Kidney (tissue), 14 donors: ENCODE measurements around the gene GPR26. TPM values are rescaled to one million over a fixed set of nuclear protein-coding genes. Genes with fewer than 3 reads are reported as not detected.

Source experiments
- DNase-seq, 5 donors: peaks; one replicate each; pipeline ENCODE4 v3.0.0-alpha.2; 2013 to 2020
- FAIRE-seq: peaks from 2 replicates; lab custom pipeline; 2012; peaks lifted over from hg19 to GRCh38; lab: Jason Lieb, UNC
- H3K27ac ChIP-seq, 2 donors: one replicate each; pipeline ENCODE4 v1.7.0; 2013; ENCODE audit warnings: low read depth in 2 of 2, low read length in 2 of 2, inconsistent platforms in 1 of 2
- H3K27me3 ChIP-seq: one replicate; pipeline ENCODE4 v1.7.1; 2013; ENCODE audit warnings: low read length, inconsistent platforms; ENCODE audit not compliant: control insufficient read depth, insufficient read depth
- H3K36me3 ChIP-seq, 3 donors: one replicate each; pipeline versions ENCODE4 v1.7.0 to v1.7.1; 2013; ENCODE audit warnings: low read length in 3 of 3, control low read depth in 1 of 3, inconsistent platforms in 1 of 3; ENCODE audit not compliant: insufficient read depth in 3 of 3, control insufficient read depth in 2 of 3
- H3K4me1 ChIP-seq, 3 donors: one replicate each; pipeline versions ENCODE4 v1.7.0 to v1.7.1; 2013; ENCODE audit warnings: low read length in 3 of 3, inconsistent platforms in 1 of 3, low read depth in 1 of 3; ENCODE audit not compliant: control insufficient read depth in 2 of 3, insufficient read depth in 2 of 3
- H3K4me3 ChIP-seq, 3 donors: one replicate each; pipeline versions ENCODE4 v1.7.0 to v1.8.1; 2013; ENCODE audit warnings: low read length in 3 of 3, control low read depth in 1 of 3, inconsistent platforms in 1 of 3
- H3K9ac ChIP-seq, 3 donors: one replicate each; pipeline versions ENCODE4 v1.7.0 to v1.7.1; 2013; ENCODE audit warnings: low read length in 3 of 3, control low read depth in 1 of 3, inconsistent platforms in 1 of 3
- H3K9me3 ChIP-seq, 3 donors: one replicate each; pipeline versions ENCODE4 v1.7.0 to v1.7.1; 2013; ENCODE audit warnings: low read length in 3 of 3, control low read depth in 1 of 3, inconsistent platforms in 1 of 3; ENCODE audit not compliant: control insufficient read depth in 2 of 3, insufficient read depth in 1 of 3
- intact Hi-C: fragments of 100-400 bp; cut with DNase I; formaldehyde crosslinking; loops from one replicate; pipeline ENCODE4 v1.11.1; 2022
- polyA plus RNA-seq: library from polyadenylated mRNA; stranded (reverse); fragments of 350-450 nt; fragmentation: Illumina TruSeq; extraction: RNeasy Lipid Tissue Mini Kit (QIAGEN cat#74804); gene quantifications from one replicate; pipeline ENCODE4 v1.2.3, GENCODE V29; 2014; ENCODE audit warnings: low read depth, low replicate concordance; ENCODE audit not compliant: insufficient read depth
- total RNA-seq: library from RNA; stranded (reverse); fragmentation: NEBNext Ultra II Directional; extraction: Animal tissue kit (Norgen Biotek cat#: 25700); gene quantifications from one replicate; pipeline ENCODE4 v1.2.1, GENCODE V29; 2021
- TF ChIP-seq, protein P1 (sequence below): IDR thresholded peaks from 3 replicates; pipeline ENCODE4 v1.5.1; 2012; ENCODE audit warnings: mild to moderate bottlenecking, moderate library complexity, borderline replicate concordance; ENCODE audit not compliant: insufficient read depth; ENCODE audit errors: extremely low read depth
- donor health status: control.
- donor health status: control.
- donor health status: control.
- donor health status: control.
- donor health status: control.
- donor health status: DM: yes; HTN: yes; CAD: no.
- donor health status: Normal renal cell carcinoma (clear cell type).

GPR26 gene
- total and polyA plus RNA-seq, 2 donors from 2014 or later = not detected

- Histone ChIP-seq H3K27ac (no peak overlapping the region), H3K36me3 (no peaks in the 10 kb centered on the region), H3K4me1 (no peaks in the 10 kb centered on the region), H3K9me3 (no peaks in the 10 kb centered on the region), H3K4me3 (no peak overlapping the region), H3K9ac (no peak overlapping the region), H3K27me3 (no peaks in the 10 kb centered on the region)
- DNase-seq (no peak), FAIRE-seq (no peak)
- TF ChIP-seq, protein P1, sequence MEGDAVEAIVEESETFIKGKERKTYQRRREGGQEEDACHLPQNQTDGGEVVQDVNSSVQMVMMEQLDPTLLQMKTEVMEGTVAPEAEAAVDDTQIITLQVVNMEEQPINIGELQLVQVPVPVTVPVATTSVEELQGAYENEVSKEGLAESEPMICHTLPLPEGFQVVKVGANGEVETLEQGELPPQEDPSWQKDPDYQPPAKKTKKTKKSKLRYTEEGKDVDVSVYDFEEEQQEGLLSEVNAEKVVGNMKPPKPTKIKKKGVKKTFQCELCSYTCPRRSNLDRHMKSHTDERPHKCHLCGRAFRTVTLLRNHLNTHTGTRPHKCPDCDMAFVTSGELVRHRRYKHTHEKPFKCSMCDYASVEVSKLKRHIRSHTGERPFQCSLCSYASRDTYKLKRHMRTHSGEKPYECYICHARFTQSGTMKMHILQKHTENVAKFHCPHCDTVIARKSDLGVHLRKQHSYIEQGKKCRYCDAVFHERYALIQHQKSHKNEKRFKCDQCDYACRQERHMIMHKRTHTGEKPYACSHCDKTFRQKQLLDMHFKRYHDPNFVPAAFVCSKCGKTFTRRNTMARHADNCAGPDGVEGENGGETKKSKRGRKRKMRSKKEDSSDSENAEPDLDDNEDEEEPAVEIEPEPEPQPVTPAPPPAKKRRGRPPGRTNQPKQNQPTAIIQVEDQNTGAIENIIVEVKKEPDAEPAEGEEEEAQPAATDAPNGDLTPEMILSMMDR = no peak
- intact Hi-C loops = no loop called here
Observed at GRCh38 chr10:123681285-123681684, 15.1 kb downstream of the GPR26 start.

DNA sequence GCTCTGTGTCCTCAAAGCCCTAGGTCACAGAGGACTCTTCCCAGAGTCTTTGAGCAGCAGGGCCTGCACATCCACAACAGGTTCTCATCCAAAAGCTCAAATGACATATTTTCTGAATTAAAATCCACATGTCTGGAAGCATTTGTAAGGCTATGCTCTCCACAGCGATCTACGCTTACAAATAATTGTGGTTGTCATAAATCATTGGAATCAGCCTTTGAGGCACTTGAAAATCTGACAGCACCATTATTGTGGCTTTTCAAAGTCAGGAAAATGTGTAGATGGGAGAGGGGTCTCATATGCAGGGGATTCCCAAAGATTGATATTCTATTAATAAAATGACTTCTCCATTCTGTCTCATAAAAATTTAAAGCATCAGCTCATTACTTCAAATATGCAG is 16.3 kb downstream of the GPR26 start:
- H3K4me3 ChIP-seq = no peak overlapping the region
- FAIRE-seq (no peak), DNase-seq (no peak)
- no peaks in the 10 kb centered on the region for H3K36me3 ChIP-seq
- no peaks in the 10 kb centered on the region for H3K9me3 ChIP-seq
- H3K27me3 ChIP-seq = no peaks in the 10 kb centered on the region
- intact Hi-C loops = no loop called here
- H3K9ac ChIP-seq = no peak overlapping the region
- TF ChIP-seq, protein P1 = no peak
- no peaks in the 10 kb centered on the region for H3K4me1 ChIP-seq
- H3K27ac ChIP-seq = no peak overlapping the region

DNA sequence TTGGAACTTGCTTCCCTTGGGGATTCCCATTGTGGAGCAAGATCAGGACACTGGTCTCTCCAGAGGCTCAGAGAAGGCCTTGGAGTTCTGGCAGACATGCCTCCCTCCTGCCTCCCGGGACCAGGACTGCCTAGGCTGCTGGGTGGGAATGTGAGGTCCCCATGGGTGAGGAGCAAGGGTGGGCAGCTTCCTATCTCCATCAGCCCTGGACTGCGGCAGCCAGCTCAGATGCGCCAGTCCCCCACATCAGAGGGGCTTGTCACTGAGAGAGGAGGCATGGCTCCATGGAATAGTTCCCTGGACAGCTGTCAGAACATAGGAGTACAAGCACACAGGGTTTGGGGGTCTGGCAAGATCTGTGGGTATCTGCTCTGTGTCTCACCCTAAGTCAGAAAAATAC is 17.3 kb downstream of the GPR26 start:
- Histone ChIP-seq H3K9me3 (no peaks in the 10 kb centered on the region), H3K27ac (no peak overlapping the region), H3K27me3 (no peaks in the 10 kb centered on the region), H3K36me3 (no peaks in the 10 kb centered on the region), H3K9ac (no peak overlapping the region), H3K4me1 (no peaks in the 10 kb centered on the region), H3K4me3 (no peak overlapping the region)
- DNase-seq (no peak), FAIRE-seq (no peak)
- TF ChIP-seq, protein P1 = no peak
- intact Hi-C loops = no loop called here

DNA sequence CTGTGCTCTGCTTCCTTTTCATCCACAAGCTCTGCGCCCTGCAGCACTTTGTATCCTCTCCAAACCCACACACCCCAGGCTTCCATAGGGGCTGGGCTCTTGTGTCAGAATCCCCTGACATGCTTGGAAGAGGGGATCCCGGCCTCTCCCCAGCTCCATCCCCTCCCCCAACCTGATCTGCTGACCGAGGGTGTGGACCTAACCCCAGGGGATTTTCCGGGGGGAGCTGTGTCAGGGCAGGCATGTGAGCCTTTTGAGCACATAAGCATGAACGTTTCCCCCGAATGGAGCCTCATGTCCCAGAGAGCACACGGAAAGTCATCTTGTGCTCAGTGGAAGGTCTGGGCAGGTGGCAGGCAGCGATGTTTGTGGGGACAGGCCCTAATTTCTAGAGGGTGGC is 17.7 kb downstream of the GPR26 start:
- Histone ChIP-seq H3K27ac (no peak overlapping the region), H3K36me3 (no peaks in the 10 kb centered on the region), H3K4me3 (no peak overlapping the region), H3K9ac (no peak overlapping the region), H3K27me3 (no peaks in the 10 kb centered on the region), H3K9me3 (no peaks in the 10 kb centered on the region), H3K4me1 (no peaks in the 10 kb centered on the region)
- intact Hi-C loops = no loop called here
- DNase-seq (no peak), FAIRE-seq (no peak)
- TF ChIP-seq, protein P1 = no peak
